ENCODE results near the gene KAZN.

GRCh38 chr1:14786109-14786675, 187.7 kb downstream of the KAZN start:
- TF ChIP-seq POLR2A (IDR thresholded peaks at IDR 0.05) (no peak), CTCF (IDR thresholded peaks at IDR 0.05) (no peak)

All from body of pancreas (tissue), 4 donors.